GM06990 (cell line): ENCODE data around the gene FRMD6.
A peak's percentile ranks its signal among the peaks of the same experiment; 100 is the strongest.
"Not testable (repeated sequence)": the region's sequence is repeated elsewhere in the genome, so short reads cannot be mapped to it uniquely, and the experiment has no call there.

ENCODE experiments used
- DNase-seq: peaks from one replicate; pipeline ENCODE4 v3.0.0-alpha.2; 2011; ENCODE audit not compliant: insufficient read length; ENCODE audit errors: extremely low read depth
- H3K27me3 ChIP-seq: replicated peaks from 2 replicates; pipeline ENCODE4 v1.6.0; 2011; ENCODE audit warnings: low read length; ENCODE audit not compliant: control insufficient read depth, insufficient read depth
- H3K36me3 ChIP-seq: 2 replicates; pipeline ENCODE4 v1.5.1; 2011; ENCODE audit warnings: low read length; ENCODE audit not compliant: control insufficient read depth, insufficient read depth
- H3K4me3 ChIP-seq: replicated peaks from 2 replicates; pipeline ENCODE4 v1.5.1; 2011; ENCODE audit warnings: low read depth, mild to moderate bottlenecking, control low read depth, low read length
- CTCF ChIP-seq: IDR thresholded peaks from 2 replicates; pipeline ENCODE4 v1.5.1; 2011; ENCODE audit warnings: low read length, control low read depth, mild to moderate bottlenecking, inconsistent platforms; ENCODE audit not compliant: insufficient read depth, poor library complexity, severe bottlenecking

Gene FRMD6

GRCh38 chr14:51733147-51733546 lies 81.4 kb downstream of the FRMD6 start:
- Histone ChIP-seq H3K36me3 (no peaks in the 10 kb centered on the region; the same call in 1 of the 2 replicates), H3K27me3 (no peaks in the 10 kb centered on the region), H3K4me3 (no peak overlapping the region)
- no peak for DNase-seq
- no peak for TF ChIP-seq CTCF

GRCh38 chr14:51735851-51736250 lies 84.1 kb downstream of the FRMD6 start:
- Histone ChIP-seq H3K27me3 (no peaks in the 10 kb centered on the region), H3K36me3 (no peaks in the 10 kb centered on the region), H3K4me3 (no peak overlapping the region)
- TF ChIP-seq CTCF, result no peak
- DNase-seq, result no peak

- TF ChIP-seq CTCF, result peak; percentile 22
- Histone ChIP-seq H3K27me3 (no peaks in the 10 kb centered on the region), H3K36me3 (no peaks in the 10 kb centered on the region), H3K4me3 (no peak overlapping the region)
- DNase-seq, result peak; percentile 13
Observed at GRCh38 chr14:51738754-51739153, 87.0 kb downstream of the FRMD6 start.

GRCh38 chr14:51743588-51744000 lies 91.9 kb downstream of the FRMD6 start:
- no peak for DNase-seq
- no peaks in the 10 kb centered on the region for H3K27me3 ChIP-seq
- H3K36me3 ChIP-seq, result no peaks in the 10 kb centered on the region
- TF ChIP-seq CTCF, result no peak
- H3K4me3 ChIP-seq, result no peak overlapping the region

- Histone ChIP-seq H3K4me3 (no peak overlapping the region), H3K27me3 (no peaks in the 10 kb centered on the region), H3K36me3 (no peaks in the 10 kb centered on the region)
- TF ChIP-seq CTCF, result no peak
- no peak for DNase-seq
Observed at GRCh38 chr14:51744372-51745130, 92.8 kb downstream of the FRMD6 start.

GRCh38 chr14:51746823-51747222 lies 95.1 kb downstream of the FRMD6 start:
- H3K36me3 ChIP-seq, H3K27me3 ChIP-seq, DNase-seq, H3K4me3 ChIP-seq: not testable (repeated sequence)
